WTC11 (cell line): Measurements from ENCODE around the gene TFCP2. TPM values are rescaled to one million over a fixed set of nuclear protein-coding genes. Genes with fewer than 3 reads are reported as not detected.

Source experiments
- ATF1 ChIP-seq: sonication (generic); formaldehyde crosslinking; IDR thresholded peaks from 2 replicates; pipeline ENCODE4 v1.8.1; 2023; ENCODE audit warnings: mild to moderate bottlenecking, moderate library complexity, missing genetic modification reagents
- FOXJ3 ChIP-seq: sonication (generic); formaldehyde crosslinking; IDR thresholded peaks from 2 replicates; pipeline ENCODE4 v1.9.0; 2021; ENCODE audit warnings: missing genetic modification reagents, mild to moderate bottlenecking, borderline replicate concordance
- FOXK1 ChIP-seq: sonication (generic); formaldehyde crosslinking; IDR thresholded peaks from 2 replicates; pipeline ENCODE4 v1.8.0; 2022; ENCODE audit warnings: mild to moderate bottlenecking, moderate library complexity, missing genetic modification reagents
- GRHL2 ChIP-seq: fragments of 250-450 bp; sonication (Bioruptor Pico); IDR thresholded peaks from 2 replicates; pipeline ENCODE4 v1.8.0; 2022; ENCODE audit warnings: mild to moderate bottlenecking, moderate library complexity; ENCODE audit not compliant: insufficient replicate concordance, severe bottlenecking
- HMGA2 ChIP-seq: fragments of 250-450 bp; sonication (Bioruptor Pico); IDR thresholded peaks from 2 replicates; pipeline ENCODE4 v1.4.0; 2021; ENCODE audit warnings: mild to moderate bottlenecking, moderate library complexity
- IRF2 ChIP-seq: sonication (generic); formaldehyde crosslinking; IDR thresholded peaks from 2 replicates; pipeline ENCODE4 v1.8.0; 2022; ENCODE audit warnings: low read depth, missing genetic modification reagents, borderline replicate concordance
- JAZF1 ChIP-seq: fragments of 250-450 bp; sonication (Bioruptor Pico); IDR thresholded peaks from 2 replicates; pipeline ENCODE4 v1.9.0; 2021; ENCODE audit warnings: moderate library complexity, mild to moderate bottlenecking, inconsistent platforms
- NFATC4 ChIP-seq: fragments of 250-450 bp; sonication (Bioruptor Pico); IDR thresholded peaks from 2 replicates; pipeline ENCODE4 v1.9.0; 2021; ENCODE audit warnings: mild to moderate bottlenecking
- NR1H2 ChIP-seq: sonication (generic); formaldehyde crosslinking; IDR thresholded peaks from 2 replicates; pipeline ENCODE4 v1.9.0; 2021; ENCODE audit warnings: mild to moderate bottlenecking, moderate library complexity, missing genetic modification reagents
- OVOL2 ChIP-seq: fragments of 250-450 bp; sonication (Bioruptor Pico); IDR thresholded peaks from 2 replicates; pipeline ENCODE4 v1.9.0; 2021; ENCODE audit warnings: mild to moderate bottlenecking, borderline replicate concordance
- RORB ChIP-seq: fragments of 250-450 bp; sonication (Bioruptor Pico); IDR thresholded peaks from 2 replicates; pipeline ENCODE4 v1.9.0; 2021; ENCODE audit warnings: mild to moderate bottlenecking
- SP1 ChIP-seq: sonication (generic); formaldehyde crosslinking; conservative IDR thresholded peaks from 2 replicates; pipeline ENCODE4 v1.8.1; 2022; ENCODE audit warnings: missing genetic modification reagents
- ZNF263 ChIP-seq: sonication (generic); formaldehyde crosslinking; IDR thresholded peaks from 2 replicates; pipeline ENCODE4 v1.8.1; 2022; ENCODE audit warnings: low read depth, mild to moderate bottlenecking, moderate library complexity, missing genetic modification reagents
- ZNF423 ChIP-seq: fragments of 250-450 bp; sonication (Bioruptor Pico); IDR thresholded peaks from 2 replicates; pipeline ENCODE4 v2.1.2; 2022; ENCODE audit warnings: mild to moderate bottlenecking, moderate library complexity
- total RNA-seq: library from RNA; stranded (reverse); gene quantifications from 3 replicates; pipeline ENCODE4 v1.2.3, GENCODE V29; 2021
- TF ChIP-seq, protein P1 (sequence below): sonication (generic); formaldehyde crosslinking; IDR thresholded peaks from 2 replicates; pipeline ENCODE4 v1.8.0; 2022; ENCODE audit warnings: mild to moderate bottlenecking, missing genetic modification reagents
- TF ChIP-seq, protein P2 (sequence below): fragments of 250-450 bp; sonication (Bioruptor Pico); IDR thresholded peaks from 2 replicates; pipeline ENCODE4 v1.9.0; 2021; ENCODE audit warnings: mild to moderate bottlenecking, borderline replicate concordance
- TF ChIP-seq, protein P3 (sequence below): fragments of 250-450 bp; sonication (Bioruptor Pico); IDR thresholded peaks from 2 replicates; pipeline ENCODE4 v1.9.0; 2021; ENCODE audit warnings: mild to moderate bottlenecking
- TF ChIP-seq, protein P4 (sequence below): sonication (generic); formaldehyde crosslinking; IDR thresholded peaks from 2 replicates; pipeline ENCODE4 v1.8.1; 2022; ENCODE audit warnings: low read depth, mild to moderate bottlenecking, moderate library complexity, missing genetic modification reagents, borderline replicate concordance
- TF ChIP-seq, protein P5 (sequence below): sonication (generic); formaldehyde crosslinking; IDR thresholded peaks from 2 replicates; pipeline ENCODE4 v1.8.0; 2023; ENCODE audit warnings: mild to moderate bottlenecking, missing genetic modification reagents
- TF ChIP-seq, protein P6 (sequence below): sonication (generic); formaldehyde crosslinking; conservative IDR thresholded peaks from 2 replicates; pipeline ENCODE4 v1.8.1; 2023; ENCODE audit warnings: mild to moderate bottlenecking, low read depth, missing genetic modification reagents, moderate library complexity
- TF ChIP-seq, protein P7 (sequence below): sonication (generic); formaldehyde crosslinking; IDR thresholded peaks from 2 replicates; pipeline ENCODE4 v1.8.1; 2023; ENCODE audit warnings: mild to moderate bottlenecking, missing genetic modification reagents, moderate library complexity
- TF ChIP-seq, protein P8 (sequence below): sonication (generic); formaldehyde crosslinking; IDR thresholded peaks from 2 replicates; pipeline ENCODE4 v1.8.0; 2023; ENCODE audit warnings: missing genetic modification reagents

TFCP2 gene
- total RNA-seq, 1 experiment from 2014 or later: 35.4 TPM

DNA sequence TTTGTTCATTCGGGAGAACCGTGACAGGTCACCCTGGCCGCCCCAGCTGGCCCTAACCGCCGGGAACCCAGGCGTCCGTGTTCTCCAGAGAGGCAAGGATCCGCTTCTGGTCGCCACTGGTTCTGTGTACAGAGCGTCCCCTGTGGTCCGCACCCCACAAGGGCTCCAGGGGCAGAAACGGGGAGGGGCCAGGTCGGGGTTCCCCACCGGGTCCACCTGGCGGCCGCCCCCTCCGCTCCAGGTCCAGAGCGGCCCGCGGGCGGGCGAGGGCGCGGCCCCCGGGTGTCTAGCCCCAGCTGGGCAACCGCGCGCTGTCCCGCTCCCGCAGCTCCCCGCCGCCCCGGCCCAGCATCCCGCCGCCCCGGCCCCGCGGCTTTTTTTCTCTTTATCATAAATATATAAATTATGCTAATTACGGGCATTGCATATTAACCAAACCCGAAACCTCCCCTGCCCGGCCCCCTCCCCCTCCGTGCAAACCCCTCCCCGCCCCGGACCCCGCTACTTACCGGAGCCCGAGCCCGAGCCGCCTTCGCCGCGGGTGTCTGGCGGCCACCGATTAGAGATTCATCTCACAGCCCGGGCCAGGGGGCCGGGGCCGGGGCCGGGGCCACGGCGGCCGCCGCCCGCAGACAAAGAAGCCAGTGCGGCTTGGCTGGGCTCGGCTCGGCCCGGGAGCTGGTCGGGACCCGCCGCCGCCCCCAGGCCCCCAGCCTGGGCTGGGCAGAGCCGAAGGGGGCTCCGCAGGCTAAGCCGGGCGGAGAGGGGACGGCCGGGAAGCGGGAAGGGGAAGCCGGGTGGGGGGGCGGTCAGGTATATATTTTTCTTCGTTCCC lies 44.4 kb upstream of the TFCP2 start (continued):
- TF ChIP-seq, protein P1, sequence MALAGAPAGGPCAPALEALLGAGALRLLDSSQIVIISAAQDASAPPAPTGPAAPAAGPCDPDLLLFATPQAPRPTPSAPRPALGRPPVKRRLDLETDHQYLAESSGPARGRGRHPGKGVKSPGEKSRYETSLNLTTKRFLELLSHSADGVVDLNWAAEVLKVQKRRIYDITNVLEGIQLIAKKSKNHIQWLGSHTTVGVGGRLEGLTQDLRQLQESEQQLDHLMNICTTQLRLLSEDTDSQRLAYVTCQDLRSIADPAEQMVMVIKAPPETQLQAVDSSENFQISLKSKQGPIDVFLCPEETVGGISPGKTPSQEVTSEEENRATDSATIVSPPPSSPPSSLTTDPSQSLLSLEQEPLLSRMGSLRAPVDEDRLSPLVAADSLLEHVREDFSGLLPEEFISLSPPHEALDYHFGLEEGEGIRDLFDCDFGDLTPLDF: no peak
- TF ChIP-seq, protein P2, sequence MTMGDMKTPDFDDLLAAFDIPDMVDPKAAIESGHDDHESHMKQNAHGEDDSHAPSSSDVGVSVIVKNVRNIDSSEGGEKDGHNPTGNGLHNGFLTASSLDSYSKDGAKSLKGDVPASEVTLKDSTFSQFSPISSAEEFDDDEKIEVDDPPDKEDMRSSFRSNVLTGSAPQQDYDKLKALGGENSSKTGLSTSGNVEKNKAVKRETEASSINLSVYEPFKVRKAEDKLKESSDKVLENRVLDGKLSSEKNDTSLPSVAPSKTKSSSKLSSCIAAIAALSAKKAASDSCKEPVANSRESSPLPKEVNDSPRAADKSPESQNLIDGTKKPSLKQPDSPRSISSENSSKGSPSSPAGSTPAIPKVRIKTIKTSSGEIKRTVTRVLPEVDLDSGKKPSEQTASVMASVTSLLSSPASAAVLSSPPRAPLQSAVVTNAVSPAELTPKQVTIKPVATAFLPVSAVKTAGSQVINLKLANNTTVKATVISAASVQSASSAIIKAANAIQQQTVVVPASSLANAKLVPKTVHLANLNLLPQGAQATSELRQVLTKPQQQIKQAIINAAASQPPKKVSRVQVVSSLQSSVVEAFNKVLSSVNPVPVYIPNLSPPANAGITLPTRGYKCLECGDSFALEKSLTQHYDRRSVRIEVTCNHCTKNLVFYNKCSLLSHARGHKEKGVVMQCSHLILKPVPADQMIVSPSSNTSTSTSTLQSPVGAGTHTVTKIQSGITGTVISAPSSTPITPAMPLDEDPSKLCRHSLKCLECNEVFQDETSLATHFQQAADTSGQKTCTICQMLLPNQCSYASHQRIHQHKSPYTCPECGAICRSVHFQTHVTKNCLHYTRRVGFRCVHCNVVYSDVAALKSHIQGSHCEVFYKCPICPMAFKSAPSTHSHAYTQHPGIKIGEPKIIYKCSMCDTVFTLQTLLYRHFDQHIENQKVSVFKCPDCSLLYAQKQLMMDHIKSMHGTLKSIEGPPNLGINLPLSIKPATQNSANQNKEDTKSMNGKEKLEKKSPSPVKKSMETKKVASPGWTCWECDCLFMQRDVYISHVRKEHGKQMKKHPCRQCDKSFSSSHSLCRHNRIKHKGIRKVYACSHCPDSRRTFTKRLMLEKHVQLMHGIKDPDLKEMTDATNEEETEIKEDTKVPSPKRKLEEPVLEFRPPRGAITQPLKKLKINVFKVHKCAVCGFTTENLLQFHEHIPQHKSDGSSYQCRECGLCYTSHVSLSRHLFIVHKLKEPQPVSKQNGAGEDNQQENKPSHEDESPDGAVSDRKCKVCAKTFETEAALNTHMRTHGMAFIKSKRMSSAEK (CRISPR knock-in tag): no peak
- no peak for TF ChIP-seq ZNF263
- no peak for TF ChIP-seq RORB (CRISPR knock-in tag)
- TF ChIP-seq SP1 (CRISPR knock-in tag): 0 out of 2 replicates have a peak, but pooled peaks have one; percentile 50
- TF ChIP-seq, protein P3, sequence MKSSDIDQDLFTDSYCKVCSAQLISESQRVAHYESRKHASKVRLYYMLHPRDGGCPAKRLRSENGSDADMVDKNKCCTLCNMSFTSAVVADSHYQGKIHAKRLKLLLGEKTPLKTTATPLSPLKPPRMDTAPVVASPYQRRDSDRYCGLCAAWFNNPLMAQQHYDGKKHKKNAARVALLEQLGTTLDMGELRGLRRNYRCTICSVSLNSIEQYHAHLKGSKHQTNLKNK (CRISPR knock-in tag): peak; percentile 45; the same call in 1 of the 2 replicates
- TF ChIP-seq, protein P4, sequence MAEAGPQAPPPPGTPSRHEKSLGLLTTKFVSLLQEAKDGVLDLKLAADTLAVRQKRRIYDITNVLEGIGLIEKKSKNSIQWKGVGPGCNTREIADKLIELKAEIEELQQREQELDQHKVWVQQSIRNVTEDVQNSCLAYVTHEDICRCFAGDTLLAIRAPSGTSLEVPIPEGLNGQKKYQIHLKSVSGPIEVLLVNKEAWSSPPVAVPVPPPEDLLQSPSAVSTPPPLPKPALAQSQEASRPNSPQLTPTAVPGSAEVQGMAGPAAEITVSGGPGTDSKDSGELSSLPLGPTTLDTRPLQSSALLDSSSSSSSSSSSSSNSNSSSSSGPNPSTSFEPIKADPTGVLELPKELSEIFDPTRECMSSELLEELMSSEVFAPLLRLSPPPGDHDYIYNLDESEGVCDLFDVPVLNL: no peak
- no peak for TF ChIP-seq NR1H2
- no peak for TF ChIP-seq FOXK1 (CRISPR knock-in tag)
- TF ChIP-seq, protein P5, sequence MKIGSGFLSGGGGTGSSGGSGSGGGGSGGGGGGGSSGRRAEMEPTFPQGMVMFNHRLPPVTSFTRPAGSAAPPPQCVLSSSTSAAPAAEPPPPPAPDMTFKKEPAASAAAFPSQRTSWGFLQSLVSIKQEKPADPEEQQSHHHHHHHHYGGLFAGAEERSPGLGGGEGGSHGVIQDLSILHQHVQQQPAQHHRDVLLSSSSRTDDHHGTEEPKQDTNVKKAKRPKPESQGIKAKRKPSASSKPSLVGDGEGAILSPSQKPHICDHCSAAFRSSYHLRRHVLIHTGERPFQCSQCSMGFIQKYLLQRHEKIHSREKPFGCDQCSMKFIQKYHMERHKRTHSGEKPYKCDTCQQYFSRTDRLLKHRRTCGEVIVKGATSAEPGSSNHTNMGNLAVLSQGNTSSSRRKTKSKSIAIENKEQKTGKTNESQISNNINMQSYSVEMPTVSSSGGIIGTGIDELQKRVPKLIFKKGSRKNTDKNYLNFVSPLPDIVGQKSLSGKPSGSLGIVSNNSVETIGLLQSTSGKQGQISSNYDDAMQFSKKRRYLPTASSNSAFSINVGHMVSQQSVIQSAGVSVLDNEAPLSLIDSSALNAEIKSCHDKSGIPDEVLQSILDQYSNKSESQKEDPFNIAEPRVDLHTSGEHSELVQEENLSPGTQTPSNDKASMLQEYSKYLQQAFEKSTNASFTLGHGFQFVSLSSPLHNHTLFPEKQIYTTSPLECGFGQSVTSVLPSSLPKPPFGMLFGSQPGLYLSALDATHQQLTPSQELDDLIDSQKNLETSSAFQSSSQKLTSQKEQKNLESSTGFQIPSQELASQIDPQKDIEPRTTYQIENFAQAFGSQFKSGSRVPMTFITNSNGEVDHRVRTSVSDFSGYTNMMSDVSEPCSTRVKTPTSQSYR (CRISPR knock-in tag): no peak
- TF ChIP-seq GRHL2 (CRISPR knock-in tag): no peak
- no peak for TF ChIP-seq OVOL2 (CRISPR knock-in tag)
- no peak for TF ChIP-seq ATF1
- TF ChIP-seq ZNF423 (CRISPR knock-in tag): peak; percentile 54
- no peak for TF ChIP-seq HMGA2 (CRISPR knock-in tag)
- TF ChIP-seq IRF2 (CRISPR knock-in tag): no peak
- TF ChIP-seq, protein P6, sequence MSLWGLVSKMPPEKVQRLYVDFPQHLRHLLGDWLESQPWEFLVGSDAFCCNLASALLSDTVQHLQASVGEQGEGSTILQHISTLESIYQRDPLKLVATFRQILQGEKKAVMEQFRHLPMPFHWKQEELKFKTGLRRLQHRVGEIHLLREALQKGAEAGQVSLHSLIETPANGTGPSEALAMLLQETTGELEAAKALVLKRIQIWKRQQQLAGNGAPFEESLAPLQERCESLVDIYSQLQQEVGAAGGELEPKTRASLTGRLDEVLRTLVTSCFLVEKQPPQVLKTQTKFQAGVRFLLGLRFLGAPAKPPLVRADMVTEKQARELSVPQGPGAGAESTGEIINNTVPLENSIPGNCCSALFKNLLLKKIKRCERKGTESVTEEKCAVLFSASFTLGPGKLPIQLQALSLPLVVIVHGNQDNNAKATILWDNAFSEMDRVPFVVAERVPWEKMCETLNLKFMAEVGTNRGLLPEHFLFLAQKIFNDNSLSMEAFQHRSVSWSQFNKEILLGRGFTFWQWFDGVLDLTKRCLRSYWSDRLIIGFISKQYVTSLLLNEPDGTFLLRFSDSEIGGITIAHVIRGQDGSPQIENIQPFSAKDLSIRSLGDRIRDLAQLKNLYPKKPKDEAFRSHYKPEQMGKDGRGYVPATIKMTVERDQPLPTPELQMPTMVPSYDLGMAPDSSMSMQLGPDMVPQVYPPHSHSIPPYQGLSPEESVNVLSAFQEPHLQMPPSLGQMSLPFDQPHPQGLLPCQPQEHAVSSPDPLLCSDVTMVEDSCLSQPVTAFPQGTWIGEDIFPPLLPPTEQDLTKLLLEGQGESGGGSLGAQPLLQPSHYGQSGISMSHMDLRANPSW (CRISPR knock-in tag): no peak
- no peak for TF ChIP-seq JAZF1 (CRISPR knock-in tag)
- TF ChIP-seq, protein P7, sequence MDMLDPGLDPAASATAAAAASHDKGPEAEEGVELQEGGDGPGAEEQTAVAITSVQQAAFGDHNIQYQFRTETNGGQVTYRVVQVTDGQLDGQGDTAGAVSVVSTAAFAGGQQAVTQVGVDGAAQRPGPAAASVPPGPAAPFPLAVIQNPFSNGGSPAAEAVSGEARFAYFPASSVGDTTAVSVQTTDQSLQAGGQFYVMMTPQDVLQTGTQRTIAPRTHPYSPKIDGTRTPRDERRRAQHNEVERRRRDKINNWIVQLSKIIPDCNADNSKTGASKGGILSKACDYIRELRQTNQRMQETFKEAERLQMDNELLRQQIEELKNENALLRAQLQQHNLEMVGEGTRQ (CRISPR knock-in tag): no peak
- TF ChIP-seq NFATC4 (CRISPR knock-in tag): no peak
- TF ChIP-seq, protein P8, sequence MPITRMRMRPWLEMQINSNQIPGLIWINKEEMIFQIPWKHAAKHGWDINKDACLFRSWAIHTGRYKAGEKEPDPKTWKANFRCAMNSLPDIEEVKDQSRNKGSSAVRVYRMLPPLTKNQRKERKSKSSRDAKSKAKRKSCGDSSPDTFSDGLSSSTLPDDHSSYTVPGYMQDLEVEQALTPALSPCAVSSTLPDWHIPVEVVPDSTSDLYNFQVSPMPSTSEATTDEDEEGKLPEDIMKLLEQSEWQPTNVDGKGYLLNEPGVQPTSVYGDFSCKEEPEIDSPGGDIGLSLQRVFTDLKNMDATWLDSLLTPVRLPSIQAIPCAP (CRISPR knock-in tag): no peak
- TF ChIP-seq FOXJ3 (CRISPR knock-in tag): no peak
